Left colon (tissue), 2 donors: ENCODE data around the gene KLHL3. TPM values are rescaled to one million over a fixed set of nuclear protein-coding genes. Genes with fewer than 3 reads are reported as not detected.
A peak's percentile ranks its signal among the peaks of the same experiment; 100 is the strongest.

Experiments used
- ATAC-seq: fragments of 200-7000 bp; cut with Tn5 transposase; one replicate; pipeline ENCODE4 v1.9.1; 2020; ENCODE audit warnings: mild to moderate bottlenecking, moderate library complexity
- DNase-seq, 2 donors: peaks; one replicate each; pipeline ENCODE4 v3.0.0-alpha.2; 2020
- intact Hi-C, 2 donors: fragments of 100-400 bp; cut with DNase I in 1 of 2; cut with micrococcal nuclease in 1 of 2; formaldehyde crosslinking; loops; one replicate each; pipeline versions ENCODE4 v1.11.2 to v1.14.0; 2022; cut with DNase I, micrococcal nuclease
- total RNA-seq, 2 donors: library from RNA; stranded (reverse); fragmentation: NEBNext Ultra II Directional; extraction: Animal tissue kit (Norgen Biotek cat#: 25700); gene quantifications; one replicate each; pipeline ENCODE4 v1.2.1, GENCODE V29; 2021
- donor health status: DM: no; HTN: no; CAD: no.
- donor health status: DM: yes; HTN: yes; CAD: no.

The KLHL3 gene
- total RNA-seq, 2 donors from 2014 or later, result 5.8 to 6.2 TPM

- ATAC-seq, result no peak
- intact Hi-C loops, result no loop called here
- peak in 1 of 2 donors; percentile 35 for DNase-seq
Measured at GRCh38 chr5:137622850-137623249, 113.0 kb downstream of the KLHL3 start.

- intact Hi-C loops, result no loop called here
- DNase-seq, result no peak
- ATAC-seq, result no peak
Measured at GRCh38 chr5:137621861-137622823, 113.7 kb downstream of the KLHL3 start.

- intact Hi-C loops, result no loop called here
- DNase-seq (no peak), ATAC-seq (no peak)
Measured at GRCh38 chr5:137621306-137621705, 114.6 kb downstream of the KLHL3 start.

GRCh38 chr5:137619191-137619870 lies 116.6 kb downstream of the KLHL3 start:
- no peak for DNase-seq
- intact Hi-C loops, result no loop called here
- ATAC-seq, result no peak

- intact Hi-C loops, result no loop called here
- no peak for DNase-seq
Measured at GRCh38 chr5:137618476-137618875, 117.4 kb downstream of the KLHL3 start.

GRCh38 chr5:137617528-137618205 lies 118.2 kb downstream of the KLHL3 start:
- DNase-seq, result no peak
- intact Hi-C loops, result no loop called here
- ATAC-seq, result no peak

More at GRCh38 chr5:137618476-137618875, 117.4 kb downstream of the KLHL3 start:
- no peak for ATAC-seq

GRCh38 chr5:137616046-137616445 lies 119.8 kb downstream of the KLHL3 start:
- no peak for ATAC-seq
- intact Hi-C loops, result no loop called here
- no peak for DNase-seq

- ATAC-seq (no peak), DNase-seq (no peak)
- intact Hi-C loops, result no loop called here
Measured at GRCh38 chr5:137615171-137615775, 120.6 kb downstream of the KLHL3 start.

GRCh38 chr5:137613554-137614265 lies 122.2 kb downstream of the KLHL3 start:
- no peak for DNase-seq
- intact Hi-C loops, result no loop called here
- ATAC-seq, result no peak

GRCh38 chr5:137612576-137612975 lies 123.3 kb downstream of the KLHL3 start:
- ATAC-seq, result no peak
- no peak for DNase-seq
- intact Hi-C loops, result no loop called here

GRCh38 chr5:137611794-137612435 lies 124.0 kb downstream of the KLHL3 start:
- no peak for DNase-seq
- intact Hi-C loops, result no loop called here
- ATAC-seq, result no peak

GRCh38 chr5:137611011-137611580 lies 124.8 kb downstream of the KLHL3 start:
- intact Hi-C loops, result no loop called here
- ATAC-seq (no peak), DNase-seq (no peak)

GRCh38 chr5:137610598-137610997 lies 125.3 kb downstream of the KLHL3 start:
- ATAC-seq (no peak), DNase-seq (no peak)
- intact Hi-C loops, result no loop called here

GRCh38 chr5:137609127-137609526 lies 126.8 kb downstream of the KLHL3 start:
- intact Hi-C loops, result no loop called here
- DNase-seq (no peak), ATAC-seq (no peak)

GRCh38 chr5:137607771-137608170 lies 128.1 kb downstream of the KLHL3 start:
- ATAC-seq (no peak), DNase-seq (no peak)
- intact Hi-C loops, result no loop called here

- DNase-seq (no peak), ATAC-seq (no peak)
- intact Hi-C loops, result no loop called here
Measured at GRCh38 chr5:137606401-137606800, 129.5 kb downstream of the KLHL3 start.

GRCh38 chr5:137605411-137605810 lies 130.5 kb downstream of the KLHL3 start:
- ATAC-seq, result no peak

More at GRCh38 chr5:137605411-137605810, 130.5 kb downstream of the KLHL3 start:
- DNase-seq, result no peak
- intact Hi-C loops, result no loop called here
